H9 (cell line): ENCODE data around the gene ZNG1B. TPM values are rescaled to one million over a fixed set of nuclear protein-coding genes. Genes with fewer than 3 reads are reported as not detected.
"Not testable (repeated sequence)": the region's sequence is repeated elsewhere in the genome, so short reads cannot be mapped to it uniquely, and the experiment has no call there.

Source experiments
- DNase-seq: peaks from one replicate; pipeline ENCODE4 v3.0.0-alpha.2; 2017
- H2AFZ ChIP-seq: one replicate; pipeline ENCODE4 v1.6.1; 2013; ENCODE audit warnings: mild to moderate bottlenecking, low read length, control low read depth, moderate library complexity
- H2AK5ac ChIP-seq: 2 replicates; pipeline ENCODE4 v1.6.1; 2013; ENCODE audit warnings: low read length, control low read depth, mixed read lengths; ENCODE audit not compliant: insufficient read length
- H2BK120ac ChIP-seq: one replicate; pipeline ENCODE4 v1.6.1; 2013; ENCODE audit warnings: low read depth, mild to moderate bottlenecking, low read length, control low read depth, inconsistent platforms; ENCODE audit not compliant: poor library complexity, severe bottlenecking
- H2BK12ac ChIP-seq: 2 replicates; pipeline ENCODE4 v1.6.1; 2013; ENCODE audit warnings: low read length, control low read depth, mixed read lengths, low read depth; ENCODE audit not compliant: insufficient read length
- H2BK15ac ChIP-seq: 2 replicates; pipeline ENCODE4 v1.6.1; 2013; ENCODE audit warnings: low read depth, low read length, control low read depth
- H2BK20ac ChIP-seq: one replicate; pipeline ENCODE4 v1.6.1; 2013; ENCODE audit warnings: low read depth, mild to moderate bottlenecking, low read length, control low read depth, inconsistent platforms; ENCODE audit not compliant: poor library complexity, severe bottlenecking
- H2BK5ac ChIP-seq: 2 replicates; pipeline ENCODE4 v1.6.1; 2013; ENCODE audit warnings: low read length, control low read depth, mixed read lengths; ENCODE audit not compliant: insufficient read length
- H3K14ac ChIP-seq: 2 replicates; pipeline ENCODE4 v1.6.1; 2013; ENCODE audit warnings: low read length, control low read depth; ENCODE audit not compliant: insufficient read depth
- H3K18ac ChIP-seq: 2 replicates; pipeline ENCODE4 v1.6.1; 2013; ENCODE audit warnings: low read depth, mild to moderate bottlenecking, mixed read lengths, low read length, control low read depth; ENCODE audit not compliant: insufficient read length
- H3K23ac ChIP-seq: 2 replicates; pipeline ENCODE4 v1.6.1; 2013; ENCODE audit warnings: low read length, control low read depth, mixed read lengths, low read depth; ENCODE audit not compliant: insufficient read length
- H3K23me2 ChIP-seq: 2 replicates; pipeline ENCODE4 v1.6.1; 2013; ENCODE audit warnings: low read depth, mild to moderate bottlenecking, mixed read lengths, low read length, control low read depth; ENCODE audit not compliant: insufficient read length, poor library complexity, severe bottlenecking
- H3K27ac ChIP-seq: 2 replicates; pipeline ENCODE4 v1.5.1; 2013; ENCODE audit warnings: low read length, control low read depth, mixed read lengths, low read depth; ENCODE audit not compliant: insufficient read length
- H3K27me3 ChIP-seq: 2 replicates; pipeline ENCODE4 v1.6.1; 2013; ENCODE audit warnings: low read length, control low read depth, inconsistent platforms; ENCODE audit not compliant: insufficient read depth
- H3K4ac ChIP-seq: 2 replicates; pipeline ENCODE4 v1.6.1; 2013; ENCODE audit warnings: low read depth, mild to moderate bottlenecking, control low read depth, inconsistent platforms, low read length, moderate library complexity
- H3K4me1 ChIP-seq: 2 replicates; pipeline ENCODE4 v1.6.1; 2013; ENCODE audit warnings: low read length, control low read depth, inconsistent platforms; ENCODE audit not compliant: insufficient read depth
- H3K4me2 ChIP-seq: 2 replicates; pipeline ENCODE4 v1.6.1; 2013; ENCODE audit warnings: low read length, control low read depth, mixed read lengths; ENCODE audit not compliant: insufficient read length, insufficient read depth
- H3K56ac ChIP-seq: 2 replicates; pipeline ENCODE4 v1.6.1; 2013; ENCODE audit warnings: low read depth, mild to moderate bottlenecking, mixed read lengths, low read length, control low read depth; ENCODE audit not compliant: insufficient read length
- H3K79me1 ChIP-seq: 2 replicates; pipeline ENCODE4 v1.6.1; 2013; ENCODE audit warnings: low read depth, mild to moderate bottlenecking, moderate library complexity, low read length, control low read depth, inconsistent platforms; ENCODE audit not compliant: insufficient read depth, poor library complexity, severe bottlenecking
- H3K79me2 ChIP-seq: 2 replicates; pipeline ENCODE4 v1.6.1; 2013; ENCODE audit warnings: low read length, control low read depth, inconsistent platforms; ENCODE audit not compliant: insufficient read depth
- H3K9ac ChIP-seq: 2 replicates; pipeline ENCODE4 v1.6.1; 2013; ENCODE audit warnings: low read length, control low read depth, mixed read lengths; ENCODE audit not compliant: insufficient read length; ENCODE audit errors: extremely low read depth
- H3K9me3 ChIP-seq: one replicate; pipeline ENCODE4 v1.6.1; 2013; ENCODE audit warnings: low read depth, low read length, inconsistent platforms; ENCODE audit not compliant: control insufficient read depth
- H3T11ph ChIP-seq: one replicate; pipeline ENCODE4 v1.6.1; 2013; ENCODE audit warnings: mild to moderate bottlenecking, low read length, control low read depth, inconsistent platforms
- H4K20me1 ChIP-seq: one replicate; pipeline ENCODE4 v1.6.1; 2013; ENCODE audit not compliant: control insufficient read depth, insufficient read length, insufficient read depth
- H4K5ac ChIP-seq: 2 replicates; pipeline ENCODE4 v1.6.1; 2013; ENCODE audit warnings: low read depth, mild to moderate bottlenecking, mixed read lengths, low read length, control low read depth; ENCODE audit not compliant: insufficient read length
- H4K8ac ChIP-seq: replicated peaks from 2 replicates; pipeline ENCODE4 v1.6.1; 2013; ENCODE audit warnings: low read length, control low read depth, mixed read lengths, low read depth; ENCODE audit not compliant: insufficient read length
- H4K91ac ChIP-seq: 2 replicates; pipeline ENCODE4 v1.6.1; 2013; ENCODE audit warnings: low read depth, mild to moderate bottlenecking, moderate library complexity, mixed read lengths, low read length, control low read depth; ENCODE audit not compliant: insufficient read length
- H3K27ac Mint-ChIP-seq, 3 experiments: 2 replicates in 2 of 3; 3 replicates in 1 of 3; pipeline ENCODE4 v1.8.0; 2020 to 2021; ENCODE audit warnings: mixed read lengths in 3 of 3, mild to moderate bottlenecking in 1 of 3, moderate library complexity in 1 of 3
- H3K27me3 Mint-ChIP-seq: 2 replicates; pipeline ENCODE4 v1.8.0; 2021; ENCODE audit warnings: low read depth, mild to moderate bottlenecking, moderate library complexity, mixed read lengths
- H3K36me3 Mint-ChIP-seq, 3 experiments: 2 replicates in 2 of 3; 3 replicates in 1 of 3; pipeline ENCODE4 v1.8.0; 2020 to 2021; ENCODE audit warnings: low read depth in 3 of 3, mixed read lengths in 3 of 3; ENCODE audit not compliant: insufficient read depth in 1 of 3
- H3K4me1 Mint-ChIP-seq, 2 experiments: 2 replicates each; pipeline ENCODE4 v1.8.0; 2020; ENCODE audit warnings: mixed read lengths in 2 of 2
- H3K4me3 Mint-ChIP-seq, 2 experiments: 2 replicates in 1 of 2; 3 replicates in 1 of 2; pipeline ENCODE4 v1.8.0; 2020 to 2021; ENCODE audit warnings: mild to moderate bottlenecking in 2 of 2, mixed read lengths in 2 of 2, moderate library complexity in 1 of 2
- H3K9me3 Mint-ChIP-seq, 2 experiments: 2 replicates in 1 of 2; 3 replicates in 1 of 2; pipeline ENCODE4 v1.8.0; 2020; ENCODE audit warnings: mild to moderate bottlenecking in 2 of 2, mixed read lengths in 2 of 2, moderate library complexity in 1 of 2
- WGBS: extraction: QIAGEN DNeasy Blood & Tissue Kit; methylation state at CpG from one replicate; pipeline ENCODE4 v1.1.7; 2013; ENCODE audit warnings: missing lambda C conversion rate, low lambda C conversion rate, mixed read lengths; ENCODE audit not compliant: insufficient read length; ENCODE audit errors: extremely low coverage; 5-methylcytosine and 5-hydroxymethylcytosine counted together
- total RNA-seq: library from RNA; stranded (reverse); gene quantifications from 2 replicates; pipeline ENCODE4 v1.2.1, GENCODE V29; 2021

Gene ZNG1B
- total RNA-seq, 1 experiment from 2014 or later = 41.7 TPM

- not testable (repeated sequence) for H3K27me3 ChIP-seq, H3K23me2 ChIP-seq, H3K4me3 Mint-ChIP-seq, H3K9me3 Mint-ChIP-seq, H3K4me1 Mint-ChIP-seq, H3T11ph ChIP-seq, H2BK15ac ChIP-seq, H3K14ac ChIP-seq, H4K20me1 ChIP-seq, H3K23ac ChIP-seq, H3K18ac ChIP-seq, H2BK120ac ChIP-seq, H3K9me3 ChIP-seq, H3K79me1 ChIP-seq, H3K9ac ChIP-seq, H2AFZ ChIP-seq, H2AK5ac ChIP-seq, H3K4ac ChIP-seq, H3K27me3 Mint-ChIP-seq, H3K27ac ChIP-seq, DNase-seq, H3K27ac Mint-ChIP-seq, H3K56ac ChIP-seq, H4K5ac ChIP-seq, H2BK12ac ChIP-seq, H3K4me1 ChIP-seq, H3K4me2 ChIP-seq, H3K36me3 Mint-ChIP-seq, H3K79me2 ChIP-seq, H2BK5ac ChIP-seq, H4K91ac ChIP-seq, H4K8ac ChIP-seq, H2BK20ac ChIP-seq
- WGBS = no CpG with 5 or more reads among the region's 5 CpGs
These were observed 84.0 kb downstream of the ZNG1B start for GRCh38 chr2:113521492-113521891.

DNA sequence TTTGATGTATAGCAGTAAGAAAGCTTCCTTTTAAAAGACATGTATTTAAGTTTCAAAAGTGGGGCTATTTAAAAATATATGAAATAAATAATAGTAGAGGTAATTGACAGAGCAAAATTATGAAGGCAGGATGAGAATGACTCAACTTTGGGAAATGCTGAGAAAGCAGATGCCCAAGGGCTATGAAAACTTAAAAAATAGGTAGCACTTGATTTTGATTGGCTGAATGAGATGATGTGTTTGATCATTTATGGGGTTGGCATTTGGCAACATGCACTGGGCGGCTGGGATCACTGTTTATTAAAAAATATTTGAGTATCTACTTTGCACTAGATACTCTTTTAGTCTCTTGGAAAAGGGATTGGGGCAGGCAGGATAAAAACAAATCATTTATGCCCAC, 87.5 kb downstream of the ZNG1B start:
- not testable (repeated sequence) for H3K9me3 ChIP-seq, H2BK15ac ChIP-seq, H3K27ac ChIP-seq, H3K4ac ChIP-seq, H3K9ac ChIP-seq, DNase-seq, H2BK120ac ChIP-seq, H4K8ac ChIP-seq, H3K56ac ChIP-seq, H3K23me2 ChIP-seq, H2AFZ ChIP-seq, H3K23ac ChIP-seq, H4K20me1 ChIP-seq, H3K4me1 Mint-ChIP-seq, H3K9me3 Mint-ChIP-seq, H3K79me1 ChIP-seq, H3K36me3 Mint-ChIP-seq, H4K91ac ChIP-seq, H3T11ph ChIP-seq, H3K14ac ChIP-seq, H2BK20ac ChIP-seq, H2BK12ac ChIP-seq, H3K18ac ChIP-seq, H3K4me2 ChIP-seq, H3K79me2 ChIP-seq, H3K4me3 Mint-ChIP-seq, H3K27me3 Mint-ChIP-seq, H3K27me3 ChIP-seq, H2BK5ac ChIP-seq, H4K5ac ChIP-seq, H3K4me1 ChIP-seq, H3K27ac Mint-ChIP-seq, H2AK5ac ChIP-seq
- WGBS = no CpG with 5 or more reads among the region's 1 CpG
